Peyer's patch (tissue), 4 donors: Measurements from ENCODE around the gene MEGF10.

ENCODE experiments used
- CTCF ChIP-seq, 6 experiments: fragments of 450-650 bp in 4 of 6; fragments of 200-600 bp in 2 of 6; sonication (generic) in 1 of 6; IDR thresholded peaks; one replicate each; pipeline ENCODE4 v1.5.1; 2017 to 2019; ENCODE audit warnings: antibody characterized with exemption in 6 of 6, mild to moderate bottlenecking in 3 of 6, moderate library complexity in 1 of 6
- POLR2A ChIP-seq, 2 donors: fragments of 450-650 bp; IDR thresholded peaks; one replicate each; pipeline ENCODE4 v1.5.1; 2017; ENCODE audit warnings: antibody characterized with exemption in 2 of 2, mild to moderate bottlenecking in 2 of 2, moderate library complexity in 2 of 2

DNA sequence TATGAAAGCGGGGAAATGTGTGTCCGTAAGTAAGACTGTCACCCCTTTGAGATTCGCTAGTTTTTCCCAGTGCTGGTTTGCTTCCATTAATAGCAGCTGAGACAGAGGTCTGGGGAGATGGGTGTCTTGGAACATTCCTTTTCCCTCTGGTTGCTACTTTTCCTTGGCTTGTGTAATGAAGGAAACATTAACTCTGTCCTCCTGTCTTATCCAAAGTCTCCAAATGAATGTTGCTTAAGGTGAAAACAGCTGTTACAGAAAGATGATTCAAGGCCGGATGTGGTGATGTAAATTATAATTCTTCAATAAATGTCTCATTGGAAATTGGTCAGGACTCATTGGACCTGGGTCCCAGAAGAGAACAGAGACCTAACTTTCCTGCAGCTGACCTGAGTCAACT, 50.0 kb downstream of the MEGF10 start:
- TF ChIP-seq CTCF (IDR thresholded peaks at IDR 0.05) (no peak), POLR2A (IDR thresholded peaks at IDR 0.05) (no peak)
